Fibroblast of skin of left quadriceps (primary cell): ENCODE measurements around the gene PPM1H.
"Not testable (repeated sequence)": the region's sequence is repeated elsewhere in the genome, so short reads cannot be mapped to it uniquely, and the experiment has no call there.

Source experiments
- DNase-seq, 2 experiments: peaks; one replicate each; pipeline ENCODE4 v3.0.0-alpha.2; 2013; ENCODE audit warnings: low read depth in 2 of 2

The PPM1H gene

GRCh38 chr12:62909340-62909739 lies 25.6 kb downstream of the PPM1H start:
- no peak for DNase-seq

- DNase-seq, result no peak
Measured at GRCh38 chr12:62908674-62909073, 26.3 kb downstream of the PPM1H start.

- DNase-seq, result no peak
Measured at GRCh38 chr12:62907561-62907960, 27.4 kb downstream of the PPM1H start.

GRCh38 chr12:62907078-62907477 lies 27.9 kb downstream of the PPM1H start:
- no peak for DNase-seq

- no peak for DNase-seq
Measured at GRCh38 chr12:62903151-62903550, 31.8 kb downstream of the PPM1H start.

- DNase-seq, result no peak
Measured at GRCh38 chr12:62900686-62901272, 34.2 kb downstream of the PPM1H start.

GRCh38 chr12:62899568-62900390 lies 35.2 kb downstream of the PPM1H start:
- DNase-seq, result no peak

GRCh38 chr12:62898526-62898925 lies 36.4 kb downstream of the PPM1H start:
- DNase-seq, result no peak

- DNase-seq, result no peak
Measured at GRCh38 chr12:62895351-62895877, 39.5 kb downstream of the PPM1H start.

- no peak for DNase-seq
Measured at GRCh38 chr12:62893276-62893675, 41.7 kb downstream of the PPM1H start.

GRCh38 chr12:62891805-62892549 lies 43.0 kb downstream of the PPM1H start:
- no peak for DNase-seq

GRCh38 chr12:62888454-62889110 lies 46.4 kb downstream of the PPM1H start:
- DNase-seq, result no peak

GRCh38 chr12:62886796-62887195 lies 48.2 kb downstream of the PPM1H start:
- no peak for DNase-seq

GRCh38 chr12:62885242-62885641 lies 49.7 kb downstream of the PPM1H start:
- no peak for DNase-seq

GRCh38 chr12:62884832-62885231 lies 50.1 kb downstream of the PPM1H start:
- not testable (repeated sequence) for DNase-seq

GRCh38 chr12:62882696-62883095 lies 52.3 kb downstream of the PPM1H start:
- no peak for DNase-seq

- DNase-seq, result no peak
Measured at GRCh38 chr12:62882140-62882539, 52.8 kb downstream of the PPM1H start.

GRCh38 chr12:62879691-62880090 lies 55.3 kb downstream of the PPM1H start:
- no peak for DNase-seq

GRCh38 chr12:62879228-62879627 lies 55.7 kb downstream of the PPM1H start:
- DNase-seq, result not testable (repeated sequence)

GRCh38 chr12:62878211-62878610 lies 56.7 kb downstream of the PPM1H start:
- DNase-seq, result no peak

- DNase-seq, result no peak
Measured at GRCh38 chr12:62876938-62877548, 57.9 kb downstream of the PPM1H start.
